GM10847 (cell line): Measurements from ENCODE around the gene HBG2.
"Not testable (repeated sequence)": the region's sequence is repeated elsewhere in the genome, so short reads cannot be mapped to it uniquely, and the experiment has no call there.

ENCODE experiments used
- POLR2A ChIP-seq: IDR thresholded peaks from 2 replicates; pipeline ENCODE4 v1.6.1; 2011; ENCODE audit not compliant: insufficient read length; ENCODE audit errors: extremely low read depth

Gene HBG2

DNA sequence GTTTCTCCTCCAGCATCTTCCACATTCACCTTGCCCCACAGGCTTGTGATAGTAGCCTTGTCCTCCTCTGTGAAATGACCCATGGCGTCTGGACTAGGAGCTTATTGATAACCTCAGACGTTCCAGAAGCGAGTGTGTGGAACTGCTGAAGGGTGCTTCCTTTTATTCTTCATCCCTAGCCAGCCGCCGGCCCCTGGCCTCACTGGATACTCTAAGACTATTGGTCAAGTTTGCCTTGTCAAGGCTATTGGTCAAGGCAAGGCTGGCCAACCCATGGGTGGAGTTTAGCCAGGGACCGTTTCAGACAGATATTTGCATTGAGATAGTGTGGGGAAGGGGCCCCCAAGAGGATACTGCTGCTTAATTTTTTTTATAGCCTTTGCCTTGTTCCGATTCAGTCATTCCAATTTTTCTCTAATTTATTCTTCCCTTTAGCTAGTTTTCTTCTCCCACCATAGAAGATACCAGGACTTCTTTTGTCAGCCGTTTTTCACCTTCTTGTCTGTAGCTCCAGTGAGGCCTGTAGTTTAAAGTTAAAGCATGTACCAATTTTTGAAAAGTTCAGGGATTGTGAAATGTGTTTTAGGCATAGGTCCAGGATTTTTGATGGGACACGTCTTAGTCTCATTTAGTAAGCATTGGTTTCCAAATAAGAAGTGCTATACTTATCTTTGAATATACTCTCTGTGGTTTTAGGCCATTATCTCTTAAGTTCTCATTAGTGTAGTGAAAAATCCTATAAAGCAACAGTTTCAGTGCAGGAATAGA, at the start of gene HBG2:
TSS of gene HBG2 (minus strand) at position 136 of the 768 bp plus-strand sequence. CDS start at position 83, 53 bp downstream.
- not testable (repeated sequence) for TF ChIP-seq POLR2A

DNA sequence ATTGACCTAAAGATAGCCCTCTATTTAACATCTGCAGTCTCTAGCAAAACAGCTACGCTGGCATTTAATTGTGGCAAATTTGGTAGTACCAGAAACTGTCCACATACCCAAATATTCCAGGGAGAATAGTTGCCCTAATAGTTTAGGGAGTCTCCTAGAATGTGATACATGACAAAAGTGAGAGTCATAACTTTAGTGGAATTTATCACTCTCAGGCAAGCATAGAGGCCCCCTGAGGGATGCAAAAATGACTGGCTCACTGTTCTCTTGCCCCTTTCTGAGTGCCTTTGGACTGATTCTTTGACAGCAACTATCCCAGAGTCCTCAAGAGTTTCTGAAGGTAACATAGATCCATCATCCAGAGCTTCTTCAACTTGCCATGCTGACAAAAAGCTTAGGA, 49.5 kb upstream of the HBG2 start:
- TF ChIP-seq POLR2A = no peak

DNA sequence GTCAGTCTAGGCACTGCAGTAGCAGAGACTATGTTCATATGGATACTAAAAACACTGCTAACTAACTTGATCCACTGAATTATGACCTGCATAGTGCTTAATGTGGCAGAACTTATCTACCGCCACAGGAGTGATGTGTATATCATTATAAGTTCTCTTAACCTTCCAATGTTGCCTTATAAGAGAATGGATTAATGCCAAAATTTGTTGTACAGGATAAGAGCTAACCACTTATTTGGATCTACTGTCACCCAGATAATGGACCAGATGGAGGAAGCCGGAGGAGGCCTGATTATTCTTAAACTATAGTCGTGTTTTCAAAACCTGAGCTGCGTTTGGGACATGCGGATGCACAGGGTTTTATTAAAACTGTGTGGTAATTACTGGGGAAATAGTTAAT, 49.0 kb upstream of the HBG2 start:
- TF ChIP-seq POLR2A = no peak

DNA sequence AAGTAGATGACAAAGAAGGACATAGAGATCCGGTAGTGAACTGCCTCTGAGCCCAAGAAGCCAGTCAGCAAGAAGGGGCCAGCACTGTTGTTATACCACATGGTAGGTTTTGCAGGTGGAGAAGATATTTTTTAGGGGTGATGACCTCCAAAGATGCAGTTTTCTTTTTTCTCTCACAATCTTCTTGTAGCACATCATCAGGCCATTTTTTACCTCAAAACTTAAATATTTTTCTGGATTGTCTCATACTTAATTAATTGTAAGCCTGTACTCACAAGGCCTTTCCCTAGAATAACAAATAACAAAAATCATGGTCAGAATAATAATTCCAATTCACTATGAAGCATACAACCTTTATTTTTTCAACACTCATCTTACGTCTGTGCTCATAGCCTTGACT, 47.3 kb upstream of the HBG2 start, which contains the start of gene OR51B4:
TSS of gene OR51B4 (minus strand) at position 101 of the 400 bp plus-strand sequence. CDS start at position 101, 0 bp downstream.
- TF ChIP-seq POLR2A = no peak

DNA sequence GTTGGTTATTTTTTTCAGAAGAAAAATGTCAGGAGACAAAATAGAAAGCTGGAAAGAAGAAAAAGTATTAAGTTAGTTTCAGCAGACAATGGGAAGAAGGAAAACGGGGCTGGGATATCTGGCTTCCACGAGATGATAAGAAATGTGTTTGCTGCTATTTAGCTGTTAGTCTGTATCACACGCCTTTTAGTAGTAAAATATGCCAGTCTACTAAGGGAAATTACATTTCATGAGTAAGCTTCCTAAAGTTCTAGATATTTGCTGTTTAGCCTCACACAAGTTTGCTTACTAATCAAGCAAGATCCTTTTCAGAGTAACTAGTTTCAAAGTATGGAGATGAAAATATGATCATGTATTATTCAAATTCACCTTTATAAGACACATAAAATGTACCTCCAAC, 45.7 kb upstream of the HBG2 start:
- TF ChIP-seq POLR2A = no peak

DNA sequence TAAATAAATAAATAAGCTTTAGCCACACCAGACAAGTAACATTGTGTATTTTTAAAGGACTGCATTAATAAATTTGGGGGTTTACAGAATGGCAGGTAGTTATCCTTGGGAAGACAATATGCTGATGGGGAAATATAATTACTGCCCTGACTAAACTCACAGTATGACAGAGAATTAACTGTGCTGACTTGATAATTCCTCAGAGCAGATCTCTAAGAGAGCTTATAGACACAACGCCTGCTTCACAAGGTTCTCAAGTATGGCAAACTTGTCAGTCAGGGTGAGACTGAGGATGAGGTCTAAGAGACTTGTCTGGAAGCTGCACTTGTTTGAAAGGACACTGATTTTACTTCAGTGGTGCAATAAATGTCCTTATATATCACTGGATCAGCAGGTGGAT, 43.9 kb upstream of the HBG2 start:
- no peak for TF ChIP-seq POLR2A

DNA sequence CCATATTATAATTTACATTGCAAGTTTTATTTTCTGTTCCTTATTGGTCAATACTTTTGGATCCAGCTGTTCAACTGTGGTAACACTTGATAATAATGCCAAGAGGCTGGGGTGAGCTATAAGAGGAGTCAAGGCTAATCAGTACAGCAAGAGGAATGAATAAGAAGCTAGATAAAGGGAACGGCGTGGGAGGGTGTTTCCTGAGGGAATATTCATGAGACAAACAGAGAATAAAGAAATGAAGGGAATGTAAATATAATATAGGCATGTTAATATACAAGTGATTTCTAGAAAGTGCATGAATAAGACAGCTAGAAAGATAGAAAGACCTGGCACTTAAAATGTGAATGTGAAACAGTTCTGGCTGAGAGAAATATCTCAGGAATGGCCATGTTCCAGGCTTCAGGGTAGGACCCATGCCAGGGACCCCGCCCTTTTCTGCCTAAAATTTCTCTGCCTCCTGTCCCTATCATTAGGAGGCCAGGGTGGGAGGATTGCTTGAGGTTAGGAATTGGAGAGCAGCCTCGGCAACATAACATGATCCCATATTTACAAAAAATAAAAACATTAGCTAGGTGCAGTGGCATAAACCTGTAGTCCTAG, 43.2 kb upstream of the HBG2 start:
- TF ChIP-seq POLR2A = no peak

DNA sequence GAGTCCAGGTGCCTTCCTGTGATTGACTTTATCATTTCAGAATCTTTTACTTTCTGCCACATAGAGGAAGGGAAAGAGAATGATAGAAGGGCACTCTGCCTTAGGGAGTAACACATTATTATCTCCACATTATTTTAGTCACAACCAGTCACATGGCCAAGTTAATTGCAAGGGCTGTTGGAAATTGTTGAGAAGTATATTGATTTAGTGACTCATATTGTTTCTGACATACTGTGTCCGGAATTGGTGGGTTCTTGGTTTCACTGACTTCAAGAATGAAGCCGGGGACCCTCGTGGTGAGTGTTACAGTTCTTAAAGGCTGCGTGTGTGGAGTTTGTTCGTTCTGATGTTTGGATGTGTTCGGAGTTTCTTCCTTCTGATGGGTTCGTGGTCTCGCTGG, 38.4 kb upstream of the HBG2 start:
- no peak for TF ChIP-seq POLR2A

DNA sequence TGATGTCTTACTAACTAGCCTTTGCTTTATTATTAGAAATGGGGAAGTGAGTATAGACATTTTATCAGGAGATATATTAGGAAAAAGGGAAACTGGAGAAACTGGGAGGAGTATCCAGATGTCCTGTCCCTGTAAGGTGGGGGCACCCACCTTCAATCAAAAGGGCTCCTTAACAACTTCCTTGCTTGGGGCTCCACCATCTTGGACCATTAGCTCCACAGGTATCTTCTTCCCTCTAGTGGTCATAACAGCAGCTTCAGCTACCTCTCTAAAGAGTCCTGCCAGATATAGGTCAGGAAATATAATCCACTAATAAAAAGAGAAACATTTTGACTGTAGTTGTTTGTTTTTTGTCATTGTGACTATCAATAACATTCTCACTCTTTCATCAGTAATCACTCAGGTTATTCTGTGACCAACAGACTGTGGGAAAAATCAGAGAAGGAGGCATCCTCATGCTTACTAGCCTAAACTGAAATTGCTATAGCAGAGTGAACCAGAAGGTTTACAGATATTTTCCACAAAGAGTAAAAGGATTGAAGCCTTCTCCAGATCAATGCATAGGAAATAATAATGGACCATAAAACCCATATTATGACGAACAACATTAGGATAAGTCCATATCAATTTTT, 36.7 kb upstream of the HBG2 start:
- TF ChIP-seq POLR2A = no peak

DNA sequence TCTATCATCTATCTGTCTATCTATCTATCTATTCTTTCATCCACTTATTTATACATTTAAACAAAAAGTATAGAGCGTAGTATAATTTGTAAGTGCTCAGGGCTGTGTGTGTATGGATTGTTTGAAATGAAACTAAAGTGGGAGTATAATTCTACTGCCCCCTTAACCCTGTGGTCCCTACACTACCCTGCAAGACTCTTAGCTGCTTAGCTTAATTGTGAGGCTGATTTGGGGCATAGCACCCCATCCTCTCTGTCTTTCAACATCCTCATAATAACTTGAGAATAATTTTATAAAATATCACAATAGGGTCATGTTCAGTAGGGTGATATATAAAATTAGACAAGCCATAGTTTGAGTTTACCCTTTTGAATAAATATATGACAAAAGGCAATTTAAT, 35.5 kb upstream of the HBG2 start:
- no peak for TF ChIP-seq POLR2A

DNA sequence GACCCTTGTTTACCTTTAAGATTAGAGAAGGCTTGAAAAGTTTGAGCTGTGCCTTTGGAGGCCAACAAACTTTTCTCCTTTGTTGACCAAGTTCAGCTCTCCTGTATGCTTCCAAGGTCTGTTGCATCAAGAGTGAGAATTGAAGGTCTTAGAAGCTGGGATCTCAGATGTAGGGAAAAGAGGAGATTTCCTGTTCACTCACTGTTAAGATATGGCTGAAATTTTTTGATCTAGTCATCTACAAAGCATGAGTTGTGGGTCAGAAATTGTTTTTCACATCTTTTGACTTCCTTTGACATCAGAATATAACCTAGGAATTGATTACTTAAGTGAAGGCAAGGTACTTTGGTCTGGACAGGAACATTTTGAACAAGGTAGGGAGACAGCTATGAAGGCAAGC, 35.1 kb upstream of the HBG2 start:
- TF ChIP-seq POLR2A = no peak

DNA sequence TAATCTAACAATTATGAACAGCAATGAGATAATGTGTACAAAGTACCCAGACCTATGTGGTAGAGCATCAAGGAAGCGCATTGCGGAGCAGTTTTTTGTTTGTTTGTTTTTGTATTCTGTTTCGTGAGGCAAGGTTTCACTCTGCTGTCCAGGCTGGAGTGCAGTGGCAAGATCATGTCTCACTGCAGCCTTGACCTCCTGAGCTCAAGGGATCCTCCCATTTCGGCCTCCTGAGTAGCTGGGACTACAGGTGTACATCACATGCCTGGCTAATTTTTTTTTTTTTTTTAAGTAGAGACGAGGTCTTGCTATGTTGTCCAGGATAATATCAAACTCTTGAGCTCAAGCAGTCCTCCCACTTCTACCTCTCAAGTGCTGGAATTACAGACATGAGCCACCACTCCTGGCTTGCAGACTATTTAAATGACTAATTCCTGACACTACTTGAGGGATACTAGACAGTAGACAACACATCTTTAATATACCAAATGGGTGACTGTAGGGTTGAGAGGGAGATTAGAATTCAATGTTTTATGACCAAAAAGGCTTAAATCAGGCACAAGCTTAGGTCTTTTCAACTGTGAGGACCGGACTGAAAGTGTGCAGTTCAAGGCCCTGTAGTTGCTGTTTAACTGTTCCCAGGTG, 34.4 kb upstream of the HBG2 start:
- no peak for TF ChIP-seq POLR2A

DNA sequence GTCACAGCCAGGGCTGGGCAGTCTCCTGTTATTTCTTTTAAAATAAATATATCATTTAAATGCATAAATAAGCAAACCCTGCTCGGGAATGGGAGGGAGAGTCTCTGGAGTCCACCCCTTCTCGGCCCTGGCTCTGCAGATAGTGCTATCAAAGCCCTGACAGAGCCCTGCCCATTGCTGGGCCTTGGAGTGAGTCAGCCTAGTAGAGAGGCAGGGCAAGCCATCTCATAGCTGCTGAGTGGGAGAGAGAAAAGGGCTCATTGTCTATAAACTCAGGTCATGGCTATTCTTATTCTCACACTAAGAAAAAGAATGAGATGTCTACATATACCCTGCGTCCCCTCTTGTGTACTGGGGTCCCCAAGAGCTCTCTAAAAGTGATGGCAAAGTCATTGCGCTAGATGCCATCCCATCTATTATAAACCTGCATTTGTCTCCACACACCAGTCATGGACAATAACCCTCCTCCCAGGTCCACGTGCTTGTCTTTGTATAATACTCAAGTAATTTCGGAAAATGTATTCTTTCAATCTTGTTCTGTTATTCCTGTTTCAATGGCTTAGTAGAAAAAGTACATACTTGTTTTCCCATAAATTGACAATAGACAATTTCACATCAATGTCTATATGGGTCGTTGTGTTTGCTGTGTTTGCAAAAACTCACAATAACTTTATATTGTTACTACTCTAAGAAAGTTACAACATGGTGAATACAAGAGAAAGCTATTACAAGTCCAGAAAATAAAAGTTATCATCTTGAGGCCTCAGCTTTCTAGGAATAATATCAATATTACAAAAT, 33.7 kb upstream of the HBG2 start:
- no peak for TF ChIP-seq POLR2A

DNA sequence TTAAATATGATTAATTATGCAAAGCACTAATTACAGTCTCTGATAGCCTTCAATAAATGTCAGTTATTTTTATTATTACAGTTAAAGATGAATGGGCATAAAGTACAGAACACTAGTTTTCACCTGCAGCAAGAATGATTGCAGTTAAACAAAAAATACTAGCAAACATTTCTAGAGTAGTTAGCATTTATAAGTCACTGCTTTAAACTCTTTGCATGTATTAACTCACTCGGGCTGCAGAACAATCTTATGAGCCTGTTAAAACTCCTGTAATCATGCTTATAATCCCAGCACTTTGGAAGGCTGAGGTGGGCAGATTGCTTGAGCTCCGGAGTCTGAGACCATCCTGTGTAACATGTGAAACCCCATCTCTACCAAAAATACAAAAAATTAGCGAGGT, 32.3 kb upstream of the HBG2 start:
- no peak for TF ChIP-seq POLR2A

DNA sequence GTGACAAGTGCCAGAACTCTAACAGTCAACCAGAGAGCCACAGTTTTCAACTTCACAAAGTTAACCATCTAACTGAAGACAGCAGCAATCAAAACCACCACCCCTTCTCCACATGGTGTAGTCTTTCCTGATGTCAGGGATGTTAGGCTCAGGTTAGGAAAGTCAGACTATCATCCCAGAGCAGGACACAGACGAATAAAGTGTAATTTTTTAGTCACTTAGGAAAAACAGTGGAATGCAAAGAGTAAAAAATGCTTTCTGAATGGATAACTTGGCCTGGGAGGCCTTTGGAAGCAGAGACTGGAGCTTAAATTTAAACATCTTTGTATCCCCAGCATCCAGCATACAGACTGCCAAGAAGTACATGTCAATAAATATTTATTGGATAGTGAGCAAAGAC, 31.8 kb upstream of the HBG2 start:
- TF ChIP-seq POLR2A = no peak
